Parathyroid adenoma (tissue), 2 donors: ENCODE data around the gene RHOD.

ENCODE experiments used
- H2AFZ ChIP-seq: fragments of 300-600 bp; sonication (generic); one replicate; pipeline ENCODE4 v1.7.0; 2017; ENCODE audit warnings: antibody characterized with exemption, mild to moderate bottlenecking
- H3K27ac ChIP-seq: fragments of 300-600 bp; sonication (generic); one replicate; pipeline ENCODE4 v1.7.0; 2017
- H3K27me3 ChIP-seq: fragments of 300-600 bp; sonication (generic); one replicate; pipeline ENCODE4 v1.7.0; 2017; ENCODE audit warnings: low read length; ENCODE audit not compliant: control insufficient read depth, insufficient read depth
- H3K36me3 ChIP-seq: fragments of 300-600 bp; sonication (generic); one replicate; pipeline ENCODE4 v1.7.0; 2017; ENCODE audit warnings: low read length; ENCODE audit not compliant: control insufficient read depth, insufficient read depth
- H3K4me1 ChIP-seq: fragments of 300-600 bp; sonication (generic); one replicate; pipeline ENCODE4 v1.7.0; 2017; ENCODE audit warnings: control low read depth
- H3K4me2 ChIP-seq: fragments of 300-600 bp; sonication (generic); one replicate; pipeline ENCODE4 v1.7.0; 2017; ENCODE audit warnings: low read length
- H3K4me3 ChIP-seq: fragments of 300-600 bp; sonication (generic); one replicate; pipeline ENCODE4 v1.7.0; 2017; ENCODE audit warnings: low read depth, low read length
- H3K79me2 ChIP-seq: fragments of 300-600 bp; sonication (generic); one replicate; pipeline ENCODE4 v1.7.0; 2017; ENCODE audit warnings: control low read depth
- H3K9ac ChIP-seq: fragments of 300-600 bp; sonication (generic); one replicate; pipeline ENCODE4 v1.7.0; 2017; ENCODE audit warnings: mild to moderate bottlenecking
- H3K9me3 ChIP-seq: fragments of 300-600 bp; sonication (generic); one replicate; pipeline ENCODE4 v1.7.0; 2017; ENCODE audit warnings: low read length; ENCODE audit not compliant: control insufficient read depth
- TF ChIP-seq, protein P1 (sequence below): fragments of 300-600 bp; sonication (generic); IDR thresholded peaks from one replicate; pipeline ENCODE4 v1.7.0; 2017; ENCODE audit warnings: antibody characterized with exemption, mild to moderate bottlenecking
- donor health status: primary hyperparathyroidism.

The RHOD gene

DNA sequence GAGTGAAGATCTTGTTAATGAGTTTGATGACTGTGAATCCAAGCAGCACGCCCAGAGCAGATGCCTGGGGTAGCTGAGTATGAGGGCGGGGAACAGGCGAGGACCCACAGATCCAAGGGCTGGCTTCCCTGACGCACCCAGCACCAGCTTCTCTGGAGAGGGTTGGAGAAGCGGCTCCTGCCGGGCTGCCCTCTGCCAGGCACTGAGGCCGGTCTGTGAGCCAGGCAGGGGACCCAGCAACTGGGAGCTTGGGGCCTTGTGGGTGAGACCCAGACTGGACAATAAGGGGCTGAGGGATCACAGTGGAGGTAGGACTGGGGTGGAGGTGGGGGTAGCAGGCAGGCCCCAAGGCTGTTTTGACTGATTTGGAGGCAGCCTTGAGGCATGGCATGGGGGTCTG is 42.3 kb upstream of the RHOD start:
- H3K9me3 ChIP-seq: no peaks in the 10 kb centered on the region
- no peak overlapping the region for H2AFZ ChIP-seq
- no peaks in the 10 kb centered on the region for H3K36me3 ChIP-seq
- H3K9ac ChIP-seq: no peak overlapping the region
- no peak overlapping the region for H3K27ac ChIP-seq
- no peak overlapping the region for H3K4me3 ChIP-seq
- H3K4me1 ChIP-seq: no peaks in the 10 kb centered on the region
- H3K27me3 ChIP-seq: no peaks in the 10 kb centered on the region
- TF ChIP-seq, protein P1, sequence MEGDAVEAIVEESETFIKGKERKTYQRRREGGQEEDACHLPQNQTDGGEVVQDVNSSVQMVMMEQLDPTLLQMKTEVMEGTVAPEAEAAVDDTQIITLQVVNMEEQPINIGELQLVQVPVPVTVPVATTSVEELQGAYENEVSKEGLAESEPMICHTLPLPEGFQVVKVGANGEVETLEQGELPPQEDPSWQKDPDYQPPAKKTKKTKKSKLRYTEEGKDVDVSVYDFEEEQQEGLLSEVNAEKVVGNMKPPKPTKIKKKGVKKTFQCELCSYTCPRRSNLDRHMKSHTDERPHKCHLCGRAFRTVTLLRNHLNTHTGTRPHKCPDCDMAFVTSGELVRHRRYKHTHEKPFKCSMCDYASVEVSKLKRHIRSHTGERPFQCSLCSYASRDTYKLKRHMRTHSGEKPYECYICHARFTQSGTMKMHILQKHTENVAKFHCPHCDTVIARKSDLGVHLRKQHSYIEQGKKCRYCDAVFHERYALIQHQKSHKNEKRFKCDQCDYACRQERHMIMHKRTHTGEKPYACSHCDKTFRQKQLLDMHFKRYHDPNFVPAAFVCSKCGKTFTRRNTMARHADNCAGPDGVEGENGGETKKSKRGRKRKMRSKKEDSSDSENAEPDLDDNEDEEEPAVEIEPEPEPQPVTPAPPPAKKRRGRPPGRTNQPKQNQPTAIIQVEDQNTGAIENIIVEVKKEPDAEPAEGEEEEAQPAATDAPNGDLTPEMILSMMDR: no peak
- no peak overlapping the region for H3K4me2 ChIP-seq
- H3K79me2 ChIP-seq: no peaks in the 10 kb centered on the region

DNA sequence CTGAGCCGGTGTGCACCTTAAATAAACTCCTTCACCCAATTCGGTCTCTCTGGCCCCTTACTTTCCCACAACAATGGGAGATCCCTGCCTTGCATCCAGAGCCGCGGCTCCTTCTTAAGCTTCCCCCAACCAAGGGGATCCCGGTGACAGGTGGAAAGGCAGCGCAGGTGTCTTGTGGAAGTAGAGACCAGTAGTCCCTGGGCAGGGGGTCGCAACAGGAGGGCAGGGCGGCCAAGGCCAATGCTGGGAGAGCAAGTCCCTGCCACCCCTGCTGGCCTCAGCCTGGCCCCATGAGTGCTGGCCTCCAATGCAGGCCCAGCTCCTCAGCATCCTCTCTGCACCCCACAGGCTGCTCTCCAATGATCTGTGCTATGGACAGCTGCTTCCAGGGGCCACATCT is 41.6 kb upstream of the RHOD start:
- TF ChIP-seq, protein P1: no peak
- no peaks in the 10 kb centered on the region for H3K9me3 ChIP-seq
- H3K27me3 ChIP-seq: no peaks in the 10 kb centered on the region

DNA sequence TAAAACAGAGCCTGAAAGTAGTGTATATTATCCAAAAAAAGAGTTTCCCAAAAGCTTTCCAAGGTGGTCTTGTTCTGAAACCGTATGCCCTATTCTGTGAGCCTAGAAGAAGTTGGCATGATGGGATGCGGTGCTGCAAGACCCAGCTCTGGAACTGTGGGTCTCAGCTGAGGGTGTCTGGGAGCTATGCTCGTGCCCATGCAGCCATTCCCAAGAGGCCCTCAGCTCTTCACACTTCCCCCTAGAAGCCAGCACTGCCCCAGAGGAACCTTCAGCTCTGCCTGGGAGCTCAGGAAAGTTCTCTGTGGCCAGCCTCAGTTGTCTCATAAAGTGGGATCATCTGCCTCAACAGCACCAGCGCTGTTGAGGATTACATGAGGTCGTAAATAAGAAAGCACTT is 40.1 kb upstream of the RHOD start:
- Histone ChIP-seq H3K27me3 (no peaks in the 10 kb centered on the region), H3K4me2 (no peak overlapping the region), H3K36me3 (no peaks in the 10 kb centered on the region), H3K4me1 (no peaks in the 10 kb centered on the region), H3K9ac (no peak overlapping the region), H3K27ac (no peak overlapping the region), H3K4me3 (no peak overlapping the region), H3K79me2 (no peaks in the 10 kb centered on the region), H2AFZ (no peak overlapping the region), H3K9me3 (no peaks in the 10 kb centered on the region)
- TF ChIP-seq, protein P1: no peak

More for the DNA sequence above, 41.6 kb upstream of the RHOD start:
- Histone ChIP-seq H2AFZ (no peak overlapping the region), H3K79me2 (no peaks in the 10 kb centered on the region), H3K4me3 (no peak overlapping the region), H3K9ac (no peak overlapping the region), H3K27ac (no peak overlapping the region), H3K36me3 (no peaks in the 10 kb centered on the region), H3K4me2 (no peak overlapping the region), H3K4me1 (no peaks in the 10 kb centered on the region)

DNA sequence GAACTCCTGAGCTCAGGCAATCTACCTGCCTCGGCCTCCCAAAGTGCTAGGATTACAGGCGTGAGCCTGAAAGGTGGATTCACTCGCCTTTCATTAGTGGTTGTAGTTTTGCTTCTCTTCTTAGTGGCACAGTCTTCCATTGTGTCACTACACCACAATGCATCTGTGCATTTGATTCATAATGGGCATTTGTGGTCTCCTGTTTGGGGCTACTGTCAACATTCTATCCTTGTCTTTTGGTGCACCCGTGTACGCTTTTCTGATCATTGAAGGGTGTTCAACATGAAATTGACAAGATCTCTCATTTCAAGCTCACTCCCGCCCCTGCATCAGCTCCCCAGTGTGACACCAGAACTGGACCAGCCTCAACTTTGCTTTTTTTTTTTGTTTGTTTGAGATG is 35.7 kb upstream of the RHOD start:
- H3K27ac ChIP-seq: no peak overlapping the region
- no peak overlapping the region for H2AFZ ChIP-seq
- no peak overlapping the region for H3K4me3 ChIP-seq
- TF ChIP-seq, protein P1: no peak
- no peak overlapping the region for H3K4me2 ChIP-seq
- no peaks in the 10 kb centered on the region for H3K9me3 ChIP-seq
- no peaks in the 10 kb centered on the region for H3K36me3 ChIP-seq
- peaks cover 8% of the 10 kb centered on the region for H3K4me1 ChIP-seq
- H3K79me2 ChIP-seq: peaks cover 13% of the 10 kb centered on the region
- H3K9ac ChIP-seq: no peak overlapping the region
- H3K27me3 ChIP-seq: no peaks in the 10 kb centered on the region

DNA sequence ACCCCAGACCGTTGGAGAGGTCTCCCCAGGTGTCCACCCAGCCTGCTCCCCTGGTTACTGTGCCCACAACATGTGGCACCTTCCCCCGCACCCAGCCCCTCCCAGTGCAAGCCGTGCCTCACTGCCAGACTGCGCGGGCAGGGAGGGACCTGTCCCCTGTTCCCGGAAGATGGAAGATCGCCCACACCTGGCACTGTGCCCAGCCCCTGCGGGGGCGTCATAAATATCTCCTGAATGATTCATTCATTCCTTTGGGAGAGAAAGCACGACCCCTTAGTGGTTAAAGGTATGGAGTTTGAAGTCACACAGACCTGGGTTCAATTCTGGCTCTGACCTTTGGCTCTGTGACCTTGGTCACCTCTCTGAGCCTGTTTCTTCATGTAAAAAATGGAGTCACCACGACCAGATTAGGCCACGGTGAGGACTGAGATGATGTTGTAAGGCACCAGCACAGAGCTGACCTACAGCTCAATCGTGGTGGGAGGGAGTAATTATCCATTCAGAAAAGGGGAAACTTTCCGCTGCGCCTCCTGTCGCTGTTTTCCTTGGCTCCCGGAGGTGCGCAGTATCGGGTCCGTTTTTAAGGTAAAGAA is 34.2 kb upstream of the RHOD start:
- Histone ChIP-seq H3K4me3 (peak overlapping the region; percentile 42), H3K9ac (no peak overlapping the region), H3K36me3 (no peaks in the 10 kb centered on the region), H3K9me3 (no peaks in the 10 kb centered on the region), H3K4me1 (peaks cover 13% of the 10 kb centered on the region), H2AFZ (peak overlapping the region; percentile 64), H3K27me3 (no peaks in the 10 kb centered on the region), H3K79me2 (peaks cover 13% of the 10 kb centered on the region), H3K4me2 (peak overlapping the region; percentile 53), H3K27ac (peak overlapping the region; percentile 89)
- TF ChIP-seq, protein P1: no peak
